Ishikawa (cell line): Measurements from ENCODE around the gene IFI35.
A peak's percentile ranks its signal among the peaks of the same experiment; 100 is the strongest.

Source experiments
- CEBPB ChIP-seq: IDR thresholded peaks from 2 replicates; pipeline ENCODE4 v1.6.1; 2012
- CREB1 ChIP-seq: IDR thresholded peaks from 2 replicates; pipeline ENCODE4 v1.6.1; 2012; ENCODE audit warnings: low read depth
- EGR1 ChIP-seq: IDR thresholded peaks from 2 replicates; pipeline ENCODE4 v1.6.1; 2012
- EP300 ChIP-seq: IDR thresholded peaks from 2 replicates; pipeline ENCODE4 v1.6.1; 2012; ENCODE audit warnings: borderline replicate concordance
- FOXM1 ChIP-seq: IDR thresholded peaks from 2 replicates; pipeline ENCODE4 v1.6.1; 2012; ENCODE audit warnings: low read depth, borderline replicate concordance
- NFIC ChIP-seq: IDR thresholded peaks from 2 replicates; pipeline ENCODE4 v1.6.1; 2012
- RAD21 ChIP-seq: IDR thresholded peaks from 2 replicates; pipeline ENCODE4 v1.6.1; 2012; ENCODE audit warnings: low read depth
- TAF1 ChIP-seq: IDR thresholded peaks from 2 replicates; pipeline ENCODE4 v1.6.1; 2012; ENCODE audit warnings: low read depth, mild to moderate bottlenecking
- TCF12 ChIP-seq: IDR thresholded peaks from 2 replicates; pipeline ENCODE4 v1.6.1; 2012; ENCODE audit warnings: low read depth
- TEAD4 ChIP-seq: IDR thresholded peaks from 2 replicates; pipeline ENCODE4 v1.6.1; 2012
- YY1 ChIP-seq: IDR thresholded peaks from 2 replicates; pipeline ENCODE4 v1.6.1; 2012; ENCODE audit warnings: low read depth
- ZBTB7A ChIP-seq: IDR thresholded peaks from 2 replicates; pipeline ENCODE4 v1.6.1; 2012; ENCODE audit warnings: low read depth
- TF ChIP-seq, protein P1 (sequence below): IDR thresholded peaks from 2 replicates; pipeline ENCODE4 v1.6.1; 2012
- TF ChIP-seq, protein P2 (sequence below): IDR thresholded peaks from 2 replicates; pipeline ENCODE4 v1.6.1; 2012; ENCODE audit warnings: low read depth, mild to moderate bottlenecking
- TF ChIP-seq, protein P3 (sequence below): IDR thresholded peaks from 2 replicates; pipeline ENCODE4 v1.6.1; 2012

The IFI35 gene

GRCh38 chr17:43018932-43019331 lies 12.3 kb downstream of the IFI35 start:
- no peak for TF ChIP-seq CEBPB
- TF ChIP-seq, protein P1, sequence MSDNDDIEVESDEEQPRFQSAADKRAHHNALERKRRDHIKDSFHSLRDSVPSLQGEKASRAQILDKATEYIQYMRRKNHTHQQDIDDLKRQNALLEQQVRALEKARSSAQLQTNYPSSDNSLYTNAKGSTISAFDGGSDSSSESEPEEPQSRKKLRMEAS = no peak
- no peak for TF ChIP-seq EP300
- TF ChIP-seq YY1 = no peak
- no peak for TF ChIP-seq TAF1
- TF ChIP-seq ZBTB7A = no peak
- TF ChIP-seq TEAD4 = no peak
- TF ChIP-seq EGR1 = no peak
- TF ChIP-seq FOXM1 = no peak
- TF ChIP-seq CREB1 = no peak
- no peak for TF ChIP-seq NFIC
- TF ChIP-seq RAD21 = no peak
- TF ChIP-seq, protein P2, sequence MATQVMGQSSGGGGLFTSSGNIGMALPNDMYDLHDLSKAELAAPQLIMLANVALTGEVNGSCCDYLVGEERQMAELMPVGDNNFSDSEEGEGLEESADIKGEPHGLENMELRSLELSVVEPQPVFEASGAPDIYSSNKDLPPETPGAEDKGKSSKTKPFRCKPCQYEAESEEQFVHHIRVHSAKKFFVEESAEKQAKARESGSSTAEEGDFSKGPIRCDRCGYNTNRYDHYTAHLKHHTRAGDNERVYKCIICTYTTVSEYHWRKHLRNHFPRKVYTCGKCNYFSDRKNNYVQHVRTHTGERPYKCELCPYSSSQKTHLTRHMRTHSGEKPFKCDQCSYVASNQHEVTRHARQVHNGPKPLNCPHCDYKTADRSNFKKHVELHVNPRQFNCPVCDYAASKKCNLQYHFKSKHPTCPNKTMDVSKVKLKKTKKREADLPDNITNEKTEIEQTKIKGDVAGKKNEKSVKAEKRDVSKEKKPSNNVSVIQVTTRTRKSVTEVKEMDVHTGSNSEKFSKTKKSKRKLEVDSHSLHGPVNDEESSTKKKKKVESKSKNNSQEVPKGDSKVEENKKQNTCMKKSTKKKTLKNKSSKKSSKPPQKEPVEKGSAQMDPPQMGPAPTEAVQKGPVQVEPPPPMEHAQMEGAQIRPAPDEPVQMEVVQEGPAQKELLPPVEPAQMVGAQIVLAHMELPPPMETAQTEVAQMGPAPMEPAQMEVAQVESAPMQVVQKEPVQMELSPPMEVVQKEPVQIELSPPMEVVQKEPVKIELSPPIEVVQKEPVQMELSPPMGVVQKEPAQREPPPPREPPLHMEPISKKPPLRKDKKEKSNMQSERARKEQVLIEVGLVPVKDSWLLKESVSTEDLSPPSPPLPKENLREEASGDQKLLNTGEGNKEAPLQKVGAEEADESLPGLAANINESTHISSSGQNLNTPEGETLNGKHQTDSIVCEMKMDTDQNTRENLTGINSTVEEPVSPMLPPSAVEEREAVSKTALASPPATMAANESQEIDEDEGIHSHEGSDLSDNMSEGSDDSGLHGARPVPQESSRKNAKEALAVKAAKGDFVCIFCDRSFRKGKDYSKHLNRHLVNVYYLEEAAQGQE = no peak
- TF ChIP-seq TCF12 = no peak
- TF ChIP-seq, protein P3, sequence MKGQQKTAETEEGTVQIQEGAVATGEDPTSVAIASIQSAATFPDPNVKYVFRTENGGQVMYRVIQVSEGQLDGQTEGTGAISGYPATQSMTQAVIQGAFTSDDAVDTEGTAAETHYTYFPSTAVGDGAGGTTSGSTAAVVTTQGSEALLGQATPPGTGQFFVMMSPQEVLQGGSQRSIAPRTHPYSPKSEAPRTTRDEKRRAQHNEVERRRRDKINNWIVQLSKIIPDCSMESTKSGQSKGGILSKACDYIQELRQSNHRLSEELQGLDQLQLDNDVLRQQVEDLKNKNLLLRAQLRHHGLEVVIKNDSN = no peak

DNA sequence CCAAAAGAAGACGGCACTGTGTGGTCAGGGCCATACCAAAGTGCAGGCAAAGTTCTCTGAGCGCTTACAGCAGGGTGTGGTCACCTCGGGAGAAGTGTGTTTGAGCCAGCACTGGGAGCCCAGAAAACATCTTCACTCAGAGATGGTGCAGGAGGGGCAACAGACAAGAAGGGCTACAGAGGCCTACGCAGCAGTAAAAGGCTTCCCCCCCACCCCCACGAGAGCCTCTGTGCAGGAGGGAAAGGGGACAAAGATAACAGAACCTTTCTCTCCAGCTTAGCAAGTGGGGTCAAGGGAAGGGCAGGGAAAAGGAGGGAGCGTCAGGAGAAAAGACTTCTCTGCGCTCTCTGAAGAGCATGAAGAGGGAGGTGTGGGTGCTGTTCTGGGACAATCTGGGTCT lies 12.8 kb downstream of the IFI35 start:
- TF ChIP-seq TCF12 (no peak), EP300 (no peak), CREB1 (no peak), NFIC (no peak), EGR1 (no peak), TAF1 (no peak), RAD21 (no peak), TEAD4 (no peak), CEBPB (no peak), FOXM1 (no peak), ZBTB7A (no peak), YY1 (no peak)
- TF ChIP-seq, protein P2 = no peak
- TF ChIP-seq, protein P3 = no peak
- TF ChIP-seq, protein P1 = no peak

DNA sequence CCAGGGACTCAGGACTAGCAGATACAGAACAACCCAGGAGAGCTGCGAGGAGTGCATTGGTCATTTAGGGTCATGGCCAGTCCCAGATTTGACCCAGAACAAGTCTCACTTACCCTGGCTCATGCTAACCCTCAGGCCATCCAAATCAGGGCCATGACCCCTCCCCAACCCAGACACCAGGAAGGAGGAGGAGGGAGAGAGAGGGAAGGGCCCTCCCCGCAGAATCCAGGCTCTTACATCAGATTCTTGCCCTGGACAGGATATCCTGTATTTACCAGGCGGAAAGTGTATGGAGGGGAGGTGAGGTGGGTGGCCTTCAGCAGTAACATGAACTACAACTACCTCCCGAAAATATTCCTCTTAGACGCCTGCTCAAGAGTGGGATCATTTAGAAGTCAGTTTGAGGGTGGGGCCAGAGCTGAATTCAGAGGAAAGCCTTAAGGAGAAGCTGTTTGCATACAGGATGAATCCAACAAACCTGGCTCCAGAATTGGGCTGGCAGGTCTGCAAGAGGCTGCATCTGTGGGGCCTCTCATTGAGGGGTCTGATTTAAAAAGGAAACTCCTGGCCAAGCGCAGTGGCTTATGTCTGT lies 13.5 kb downstream of the IFI35 start:
- no peak for TF ChIP-seq FOXM1
- TF ChIP-seq EGR1 = no peak
- TF ChIP-seq, protein P3 = no peak
- no peak for TF ChIP-seq ZBTB7A

DNA sequence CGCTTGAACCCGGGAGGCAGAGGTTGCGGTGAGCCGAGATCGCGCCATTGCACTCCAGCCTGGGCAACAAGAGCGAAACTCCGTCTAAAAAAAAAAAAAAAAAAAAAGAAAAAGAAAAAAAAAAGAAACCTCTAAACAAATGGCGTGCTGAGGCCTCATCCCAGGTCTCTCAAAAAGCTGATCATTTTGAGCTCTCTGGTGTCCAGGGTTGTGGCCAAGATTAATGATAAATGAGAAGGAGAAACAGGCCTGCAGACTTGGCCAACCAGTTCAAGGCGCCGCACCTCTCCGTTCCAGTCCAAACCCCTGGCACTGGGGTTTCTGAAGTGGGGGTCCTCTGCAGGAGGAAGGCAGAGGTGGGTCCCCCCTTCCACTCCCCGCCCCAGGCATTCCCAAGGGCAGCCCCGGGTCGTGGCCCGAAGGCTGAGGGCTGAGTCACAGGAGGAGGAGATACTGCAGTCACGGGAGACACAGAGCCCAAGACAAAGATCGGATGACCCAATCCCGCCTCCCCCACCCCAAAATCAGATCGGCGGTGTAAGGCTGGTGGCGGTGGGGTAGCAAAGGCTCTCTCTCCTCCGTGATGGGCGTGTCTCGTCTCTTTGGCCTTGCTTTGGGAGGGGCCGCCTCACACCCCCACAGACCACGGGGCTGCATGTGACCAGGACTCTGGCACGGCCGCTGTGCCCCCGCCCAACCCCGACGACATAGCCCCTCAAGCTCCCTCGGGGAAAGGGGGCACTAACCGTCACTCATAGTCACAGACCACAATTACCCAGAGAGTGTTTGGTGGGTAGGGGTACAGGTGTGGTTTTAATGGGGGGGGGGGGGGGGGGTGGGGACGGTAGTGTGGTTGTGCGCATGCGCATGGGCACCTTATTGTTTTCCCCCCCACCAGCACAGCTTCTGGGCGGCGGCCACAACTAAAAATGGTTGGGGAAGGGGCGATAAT lies 14.5 kb downstream of the IFI35 start:
- TF ChIP-seq, protein P3 = peak; percentile 80
- TF ChIP-seq EGR1 (no peak), TEAD4 (0 out of 2 replicates have a peak, but pooled peaks have one; percentile 3)
